ENCODE results near the gene JADE2.
"Not testable (repeated sequence)": the region's sequence is repeated elsewhere in the genome, so short reads cannot be mapped to it uniquely, and the experiment has no call there.

Gene JADE2

DNA sequence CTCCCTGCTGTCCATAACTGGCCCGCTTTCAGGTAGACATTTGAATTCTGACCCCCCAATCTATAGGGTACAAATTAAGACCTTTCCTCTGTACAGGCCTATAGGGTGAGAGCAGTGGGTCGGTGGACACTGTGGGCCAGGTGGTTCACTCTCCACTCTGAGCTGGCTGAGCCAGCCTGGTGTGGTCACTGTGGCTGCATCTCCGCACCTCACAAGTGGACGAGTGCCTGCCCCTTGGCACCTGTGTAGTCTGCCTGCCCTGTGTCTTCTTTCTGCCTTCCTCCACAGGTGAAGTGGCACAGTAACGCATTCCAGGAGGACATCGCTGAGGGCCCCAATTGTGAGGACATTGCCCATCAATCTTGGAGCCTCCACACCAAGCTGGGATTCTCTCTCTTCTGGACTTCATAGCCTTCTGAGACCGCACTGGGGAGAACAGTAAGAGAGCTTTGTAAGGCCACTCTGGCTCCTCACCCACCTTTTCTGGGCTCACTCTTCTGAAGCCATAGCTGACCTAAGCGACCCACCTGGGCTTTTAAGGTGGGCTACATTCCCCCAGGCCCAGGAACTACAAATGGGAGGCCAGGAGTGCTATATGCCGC, 33.5 kb upstream of the JADE2 start:
- TF ChIP-seq, protein P1, sequence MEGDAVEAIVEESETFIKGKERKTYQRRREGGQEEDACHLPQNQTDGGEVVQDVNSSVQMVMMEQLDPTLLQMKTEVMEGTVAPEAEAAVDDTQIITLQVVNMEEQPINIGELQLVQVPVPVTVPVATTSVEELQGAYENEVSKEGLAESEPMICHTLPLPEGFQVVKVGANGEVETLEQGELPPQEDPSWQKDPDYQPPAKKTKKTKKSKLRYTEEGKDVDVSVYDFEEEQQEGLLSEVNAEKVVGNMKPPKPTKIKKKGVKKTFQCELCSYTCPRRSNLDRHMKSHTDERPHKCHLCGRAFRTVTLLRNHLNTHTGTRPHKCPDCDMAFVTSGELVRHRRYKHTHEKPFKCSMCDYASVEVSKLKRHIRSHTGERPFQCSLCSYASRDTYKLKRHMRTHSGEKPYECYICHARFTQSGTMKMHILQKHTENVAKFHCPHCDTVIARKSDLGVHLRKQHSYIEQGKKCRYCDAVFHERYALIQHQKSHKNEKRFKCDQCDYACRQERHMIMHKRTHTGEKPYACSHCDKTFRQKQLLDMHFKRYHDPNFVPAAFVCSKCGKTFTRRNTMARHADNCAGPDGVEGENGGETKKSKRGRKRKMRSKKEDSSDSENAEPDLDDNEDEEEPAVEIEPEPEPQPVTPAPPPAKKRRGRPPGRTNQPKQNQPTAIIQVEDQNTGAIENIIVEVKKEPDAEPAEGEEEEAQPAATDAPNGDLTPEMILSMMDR (IDR thresholded peaks at IDR 0.05; ENCODE audit: low read depth, low read length) = no peak
- in situ Hi-C loops (cut with HindIII; ENCODE audit: low sequenced_read_pairs) = no loop called here
- no peak for DNase-seq (ENCODE audit: low read depth, low spot score)

DNA sequence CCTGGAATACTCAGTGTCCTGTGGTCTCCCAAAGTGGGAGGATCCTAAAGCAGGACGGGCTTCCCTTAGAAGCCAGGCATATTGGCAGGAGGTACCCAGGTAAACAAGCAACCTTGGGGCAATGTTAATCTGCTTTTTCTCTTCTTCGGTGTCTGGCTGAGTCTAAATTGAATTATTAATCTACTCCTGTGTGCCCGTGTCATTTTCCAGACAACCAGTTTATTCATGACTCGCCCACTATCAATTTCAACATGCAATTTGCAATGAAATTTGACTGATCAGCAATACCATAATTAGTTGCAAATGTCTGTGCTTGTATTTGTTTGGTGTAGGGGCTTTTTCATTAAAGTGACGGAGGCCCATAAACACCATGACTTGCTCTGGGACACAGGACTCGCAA, 32.9 kb upstream of the JADE2 start:
- TF ChIP-seq, protein P1 (IDR thresholded peaks at IDR 0.05; ENCODE audit: low read depth, low read length) = no peak
- no peak overlapping the region for H3K4me3 ChIP-seq (ENCODE audit: low read depth, low read length)
- in situ Hi-C loops (cut with HindIII; ENCODE audit: low sequenced_read_pairs) = no loop called here
- DNase-seq (ENCODE audit: low read depth, low spot score) = no peak

More for the DNA sequence above, 33.5 kb upstream of the JADE2 start:
- no peak overlapping the region for H3K4me3 ChIP-seq (ENCODE audit: low read depth, low read length)

DNA sequence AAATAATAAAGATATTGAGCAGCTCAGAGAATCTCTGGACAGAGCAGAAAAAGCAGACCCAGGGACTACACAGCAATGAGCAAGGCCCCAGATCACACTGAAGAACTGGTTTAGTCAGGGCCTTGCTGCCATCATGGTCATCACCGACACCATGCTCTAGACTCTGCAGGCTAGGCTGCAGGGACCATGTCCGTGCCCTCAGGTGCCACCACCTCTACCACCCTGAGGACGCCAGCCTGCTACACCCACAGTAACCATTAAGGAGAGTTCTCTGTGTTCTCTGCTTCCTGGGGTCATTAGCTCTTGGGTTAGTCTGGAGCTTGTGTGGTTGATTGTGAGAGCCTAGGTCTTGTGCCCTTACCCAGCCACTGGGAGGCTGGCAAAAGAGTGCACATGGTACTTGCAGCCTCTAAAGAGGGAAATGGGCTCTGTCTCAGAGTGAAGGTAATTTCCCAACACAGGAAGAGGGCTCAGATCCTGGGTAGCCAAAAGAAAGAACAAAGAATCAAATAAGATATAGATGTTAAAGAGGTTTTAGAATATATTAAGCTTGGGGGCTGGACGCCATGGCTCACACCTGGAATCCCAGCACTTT, 31.9 kb upstream of the JADE2 start:
- in situ Hi-C loops (cut with HindIII; ENCODE audit: low sequenced_read_pairs) = no loop called here

DNA sequence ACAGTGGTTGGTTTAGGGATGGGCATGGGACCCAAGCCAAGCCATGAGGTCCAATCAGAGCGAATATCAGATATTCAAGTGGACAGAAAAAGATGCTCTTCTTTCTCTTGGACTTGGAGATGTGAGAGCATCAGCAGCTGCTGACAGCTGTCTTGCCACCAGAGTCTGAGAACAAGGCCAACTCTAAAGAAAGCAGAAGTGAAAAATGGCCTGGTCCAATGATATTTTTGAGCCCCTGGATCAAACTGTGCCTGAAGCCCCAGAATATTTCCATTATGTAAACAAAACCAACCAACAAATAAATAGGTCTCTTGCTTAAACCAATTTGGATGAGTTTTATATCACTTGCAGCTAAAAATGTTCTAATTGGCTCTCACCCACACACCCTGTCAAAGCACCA, 30.7 kb upstream of the JADE2 start:
- in situ Hi-C loops (cut with HindIII; ENCODE audit: low sequenced_read_pairs) = no loop called here
- TF ChIP-seq, protein P1 (IDR thresholded peaks at IDR 0.05; ENCODE audit: low read depth, low read length) = no peak
- no peak for DNase-seq (ENCODE audit: low read depth, low spot score)

More for the DNA sequence above, 31.9 kb upstream of the JADE2 start:
- TF ChIP-seq, protein P1 (IDR thresholded peaks at IDR 0.05; ENCODE audit: low read depth, low read length) = no peak
- DNase-seq (ENCODE audit: low read depth, low spot score) = no peak
- no peak overlapping the region for H3K4me3 ChIP-seq (ENCODE audit: low read depth, low read length)

DNA sequence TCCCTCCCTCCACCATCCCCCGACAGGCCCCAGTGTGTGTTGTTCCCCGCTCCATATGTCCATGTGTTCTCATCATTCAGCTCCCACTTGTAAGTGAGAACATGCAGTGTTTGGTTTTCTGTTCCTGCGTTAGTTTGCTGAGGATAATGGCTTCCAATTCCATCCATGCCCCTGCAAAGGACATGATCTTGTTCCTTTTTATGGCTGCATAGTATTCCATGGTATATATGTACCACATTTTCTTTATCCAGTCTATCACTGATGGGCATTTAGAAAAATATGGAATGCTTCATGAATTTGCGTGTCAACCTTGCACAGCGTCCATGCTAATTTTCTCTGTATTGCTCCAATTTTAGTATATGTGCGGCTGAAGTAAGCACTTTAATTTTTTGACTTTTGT, 25.6 kb upstream of the JADE2 start:
- in situ Hi-C loops (cut with HindIII; ENCODE audit: low sequenced_read_pairs); H3K4me3 ChIP-seq (ENCODE audit: low read depth, low read length); DNase-seq (ENCODE audit: low read depth, low spot score): not testable (repeated sequence)

More for the DNA sequence above, 30.7 kb upstream of the JADE2 start:
- no peak overlapping the region for H3K4me3 ChIP-seq (ENCODE audit: low read depth, low read length)

DNA sequence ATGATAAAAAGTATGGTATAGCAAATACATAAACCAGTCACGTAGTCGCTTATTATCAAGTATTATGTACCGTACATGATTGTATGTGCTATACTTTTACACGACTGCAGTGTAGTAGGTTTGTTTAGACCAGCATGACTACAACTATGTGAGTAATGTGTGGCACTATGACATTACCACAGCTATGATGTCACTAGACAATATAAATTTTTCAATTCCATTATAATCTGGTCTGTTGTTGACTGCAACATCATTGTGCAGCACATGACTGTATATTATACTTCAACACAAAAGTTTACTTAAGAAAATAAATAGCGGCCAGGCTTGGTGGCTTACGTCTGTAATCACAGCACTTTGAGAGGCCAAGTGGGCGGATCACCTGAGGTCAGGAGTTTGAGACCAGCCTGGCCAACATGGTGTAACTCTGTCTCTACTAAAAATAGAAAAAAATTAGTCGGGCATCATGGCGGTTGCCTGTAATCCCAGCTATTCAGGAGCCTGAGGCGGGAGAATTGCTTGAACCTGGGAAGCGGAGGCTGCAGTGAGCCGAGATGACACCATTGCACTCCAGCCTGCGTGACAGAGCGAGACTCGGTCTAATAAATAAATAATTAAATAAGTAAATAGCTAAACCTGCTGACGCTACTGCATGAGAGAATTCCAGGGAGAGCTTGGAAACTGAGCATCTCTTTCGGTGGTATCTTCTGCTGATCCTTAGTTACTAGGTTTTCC, 24.6 kb upstream of the JADE2 start:
- DNase-seq (ENCODE audit: low read depth, low spot score) = peak; percentile 9
- no peak overlapping the region for H3K4me3 ChIP-seq (ENCODE audit: low read depth, low read length)
- in situ Hi-C loops (cut with HindIII; ENCODE audit: low sequenced_read_pairs) = no loop called here
- TF ChIP-seq, protein P1 (IDR thresholded peaks at IDR 0.05; ENCODE audit: low read depth, low read length) = no peak

DNA sequence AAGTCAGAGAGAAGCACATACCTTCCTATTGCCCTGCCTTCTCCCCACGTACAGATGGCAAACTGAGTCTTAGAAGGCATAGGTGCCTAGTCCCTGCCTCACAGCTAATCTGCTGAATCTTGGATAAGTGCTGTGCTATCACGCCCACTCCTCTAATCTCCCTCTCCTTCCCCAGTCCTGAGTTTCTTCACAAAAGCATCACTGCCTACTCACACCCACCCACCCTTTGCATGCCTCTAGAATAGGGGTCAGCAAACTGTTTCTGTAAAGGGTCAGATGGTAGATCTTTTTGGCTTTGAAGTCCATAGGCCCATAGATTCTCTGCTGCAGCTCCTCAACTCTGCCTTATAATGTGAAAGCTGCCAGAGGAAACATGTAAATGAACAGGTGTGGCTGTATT, 23.2 kb upstream of the JADE2 start:
- no peak overlapping the region for H3K4me3 ChIP-seq (ENCODE audit: low read depth, low read length)
- in situ Hi-C loops (cut with HindIII; ENCODE audit: low sequenced_read_pairs) = no loop called here
- TF ChIP-seq, protein P1 (IDR thresholded peaks at IDR 0.05; ENCODE audit: low read depth, low read length) = no peak
- no peak for DNase-seq (ENCODE audit: low read depth, low spot score)
